HG03097 (cell line): ENCODE data around the gene NPFFR2.
"Not testable (repeated sequence)": the region's sequence is repeated elsewhere in the genome, so short reads cannot be mapped to it uniquely, and the experiment has no call there.

Experiments used
- ATAC-seq: cut with Tn5 transposase; IDR thresholded peaks from one replicate; pipeline ENCODE4 v1.9.1; 2021; ENCODE audit not compliant: unreplicated experiment, low FRiP score

NPFFR2 gene

GRCh38 chr4:72031868-72032608, at the start of gene NPFFR2:
Gene NPFFR2 (plus strand): TSS chr4:72032000. CDS start chr4:72128592, 96,592 bp downstream.
- ATAC-seq, result no peak

GRCh38 chr4:71992571-71993312, 39.1 kb upstream of the NPFFR2 start:
- ATAC-seq, result no peak

GRCh38 chr4:71994559-71994958, 37.2 kb upstream of the NPFFR2 start:
- ATAC-seq, result no peak

GRCh38 chr4:71995297-71995696, 36.5 kb upstream of the NPFFR2 start:
- ATAC-seq, result no peak

GRCh38 chr4:72006586-72006985, 25.2 kb upstream of the NPFFR2 start:
- ATAC-seq, result no peak

- ATAC-seq, result no peak
Measured at GRCh38 chr4:72011906-72012305, 19.9 kb upstream of the NPFFR2 start.

- ATAC-seq, result no peak
Measured at GRCh38 chr4:72016011-72016410, 15.8 kb upstream of the NPFFR2 start.

- no peak for ATAC-seq
Measured at GRCh38 chr4:72019688-72020087, 12.1 kb upstream of the NPFFR2 start.

GRCh38 chr4:72022553-72022952, 9.2 kb upstream of the NPFFR2 start:
- ATAC-seq, result no peak

- ATAC-seq, result no peak
Measured at GRCh38 chr4:72055566-72055965, 23.8 kb downstream of the NPFFR2 start.

- no peak for ATAC-seq
Measured at GRCh38 chr4:72063726-72064125, 31.9 kb downstream of the NPFFR2 start.

GRCh38 chr4:72067051-72067450, 35.3 kb downstream of the NPFFR2 start:
- ATAC-seq, result no peak

- no peak for ATAC-seq
Measured at GRCh38 chr4:72073816-72074215, 42.0 kb downstream of the NPFFR2 start.

GRCh38 chr4:72076562-72076961, 44.8 kb downstream of the NPFFR2 start:
- ATAC-seq, result no peak

GRCh38 chr4:72077346-72077745, 45.5 kb downstream of the NPFFR2 start:
- ATAC-seq, result no peak

GRCh38 chr4:72084587-72085011, 52.8 kb downstream of the NPFFR2 start:
- peak; percentile 86 for ATAC-seq

- not testable (repeated sequence) for ATAC-seq
Measured at GRCh38 chr4:72090606-72091005, 58.8 kb downstream of the NPFFR2 start.

GRCh38 chr4:72094059-72094797, 62.4 kb downstream of the NPFFR2 start:
- ATAC-seq, result no peak

GRCh38 chr4:72107456-72107855, 75.7 kb downstream of the NPFFR2 start:
- no peak for ATAC-seq

- ATAC-seq, result no peak
Measured at GRCh38 chr4:72109364-72109763, 77.6 kb downstream of the NPFFR2 start.

- no peak for ATAC-seq
Measured at GRCh38 chr4:72109959-72110497, 78.2 kb downstream of the NPFFR2 start.
